LoVo (cell line): ENCODE measurements around the gene TBXA2R.

Source experiments
- DNase-seq: peaks from one replicate; pipeline ENCODE4 v3.0.0-alpha.2; 2016; ENCODE audit warnings: low spot score

Gene TBXA2R

GRCh38 chr19:3551792-3552095, 54.9 kb downstream of the TBXA2R start:
- DNase-seq = no peak

GRCh38 chr19:3550947-3551791, 55.5 kb downstream of the TBXA2R start:
- no peak for DNase-seq

GRCh38 chr19:3549816-3550215, 56.9 kb downstream of the TBXA2R start:
- no peak for DNase-seq

GRCh38 chr19:3548606-3549005, 58.1 kb downstream of the TBXA2R start:
- no peak for DNase-seq

GRCh38 chr19:3547767-3548282, 58.9 kb downstream of the TBXA2R start:
- no peak for DNase-seq

- DNase-seq = no peak
Measured at GRCh38 chr19:3547301-3547731, 59.4 kb downstream of the TBXA2R start.

- no peak for DNase-seq
Measured at GRCh38 chr19:3546119-3546518, 60.6 kb downstream of the TBXA2R start.

- DNase-seq = no peak
Measured at GRCh38 chr19:3545669-3546034, 61.0 kb downstream of the TBXA2R start.

- peak; percentile 26 for DNase-seq
Measured at GRCh38 chr19:3544742-3545668, 61.7 kb downstream of the TBXA2R start.
